SK-N-SH (cell line): Measurements from ENCODE around the gene FRMD4B.

Experiments used
- EP300 ChIP-seq, 2 experiments: IDR thresholded peaks; 2 replicates each; pipeline versions ENCODE4 v1.4.0 to v1.6.1; 2012; ENCODE audit warnings: borderline replicate concordance in 1 of 2, low read depth in 1 of 2, low read length in 1 of 2
- MEF2A ChIP-seq: IDR thresholded peaks from 2 replicates; pipeline ENCODE4 v1.4.0; 2012; ENCODE audit warnings: low read depth, borderline replicate concordance
- POLR2AphosphoS5 ChIP-seq: IDR thresholded peaks from 2 replicates; pipeline ENCODE4 v1.6.1; 2012; ENCODE audit warnings: low read depth, low read length
- YY1 ChIP-seq: IDR thresholded peaks from 2 replicates; pipeline ENCODE4 v1.4.0; 2012; ENCODE audit warnings: low read depth, mild to moderate bottlenecking
- TF ChIP-seq, protein P1 (sequence below): fragments of 200-600 bp; sonication (generic); IDR thresholded peaks from 2 replicates; pipeline ENCODE4 v1.6.1; 2017; ENCODE audit warnings: antibody characterized with exemption, mild to moderate bottlenecking, moderate library complexity
- TF ChIP-seq, protein P2 (sequence below): IDR thresholded peaks from 2 replicates; pipeline ENCODE4 v1.6.1; 2012; ENCODE audit warnings: mild to moderate bottlenecking, low read depth, low read length, moderate library complexity
- TF ChIP-seq, protein P3 (sequence below): IDR thresholded peaks from 2 replicates; pipeline ENCODE4; 2012
- TF ChIP-seq, protein P4 (sequence below): IDR thresholded peaks from 2 replicates; pipeline ENCODE4 v1.4.0; 2012; ENCODE audit warnings: low read depth, borderline replicate concordance
- TF ChIP-seq, protein P5 (sequence below): IDR thresholded peaks from 2 replicates; pipeline ENCODE4 v1.4.0; 2012; ENCODE audit warnings: low read depth

DNA sequence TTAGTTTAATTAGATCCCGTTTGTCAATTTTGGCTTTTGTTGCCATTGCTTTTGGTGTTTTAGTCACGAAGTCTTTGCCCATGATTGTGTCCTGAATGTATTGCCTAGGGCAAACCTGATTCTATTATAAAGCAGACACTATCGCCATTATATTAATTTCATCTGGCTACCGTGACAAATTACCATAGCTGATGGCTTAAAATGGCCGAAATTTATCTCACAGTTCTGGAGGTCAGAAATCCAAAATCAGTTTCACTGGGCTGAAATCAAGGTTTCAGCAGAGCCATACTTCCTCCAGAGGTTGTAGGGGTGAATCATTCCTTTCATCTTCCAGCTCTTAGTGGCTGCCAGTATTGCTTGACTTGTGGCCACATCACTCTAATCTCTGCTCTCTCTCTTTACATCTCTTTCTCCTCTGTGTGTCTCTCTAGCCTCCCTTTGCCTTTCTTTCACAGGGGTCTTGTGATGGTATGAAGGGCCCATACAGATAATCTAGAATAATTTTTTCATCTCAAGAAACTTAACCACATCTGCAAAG, 31.7 kb upstream of the FRMD4B start:
- TF ChIP-seq, protein P1, sequence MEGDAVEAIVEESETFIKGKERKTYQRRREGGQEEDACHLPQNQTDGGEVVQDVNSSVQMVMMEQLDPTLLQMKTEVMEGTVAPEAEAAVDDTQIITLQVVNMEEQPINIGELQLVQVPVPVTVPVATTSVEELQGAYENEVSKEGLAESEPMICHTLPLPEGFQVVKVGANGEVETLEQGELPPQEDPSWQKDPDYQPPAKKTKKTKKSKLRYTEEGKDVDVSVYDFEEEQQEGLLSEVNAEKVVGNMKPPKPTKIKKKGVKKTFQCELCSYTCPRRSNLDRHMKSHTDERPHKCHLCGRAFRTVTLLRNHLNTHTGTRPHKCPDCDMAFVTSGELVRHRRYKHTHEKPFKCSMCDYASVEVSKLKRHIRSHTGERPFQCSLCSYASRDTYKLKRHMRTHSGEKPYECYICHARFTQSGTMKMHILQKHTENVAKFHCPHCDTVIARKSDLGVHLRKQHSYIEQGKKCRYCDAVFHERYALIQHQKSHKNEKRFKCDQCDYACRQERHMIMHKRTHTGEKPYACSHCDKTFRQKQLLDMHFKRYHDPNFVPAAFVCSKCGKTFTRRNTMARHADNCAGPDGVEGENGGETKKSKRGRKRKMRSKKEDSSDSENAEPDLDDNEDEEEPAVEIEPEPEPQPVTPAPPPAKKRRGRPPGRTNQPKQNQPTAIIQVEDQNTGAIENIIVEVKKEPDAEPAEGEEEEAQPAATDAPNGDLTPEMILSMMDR, result no peak
- no peak for TF ChIP-seq POLR2AphosphoS5
- no peak for TF ChIP-seq EP300 (IDR thresholded peaks at IDR 0.05; ENCODE audit: borderline replicate concordance in 1 of 2, low read depth in 1 of 2, low read length in 1 of 2)
- TF ChIP-seq, protein P2, sequence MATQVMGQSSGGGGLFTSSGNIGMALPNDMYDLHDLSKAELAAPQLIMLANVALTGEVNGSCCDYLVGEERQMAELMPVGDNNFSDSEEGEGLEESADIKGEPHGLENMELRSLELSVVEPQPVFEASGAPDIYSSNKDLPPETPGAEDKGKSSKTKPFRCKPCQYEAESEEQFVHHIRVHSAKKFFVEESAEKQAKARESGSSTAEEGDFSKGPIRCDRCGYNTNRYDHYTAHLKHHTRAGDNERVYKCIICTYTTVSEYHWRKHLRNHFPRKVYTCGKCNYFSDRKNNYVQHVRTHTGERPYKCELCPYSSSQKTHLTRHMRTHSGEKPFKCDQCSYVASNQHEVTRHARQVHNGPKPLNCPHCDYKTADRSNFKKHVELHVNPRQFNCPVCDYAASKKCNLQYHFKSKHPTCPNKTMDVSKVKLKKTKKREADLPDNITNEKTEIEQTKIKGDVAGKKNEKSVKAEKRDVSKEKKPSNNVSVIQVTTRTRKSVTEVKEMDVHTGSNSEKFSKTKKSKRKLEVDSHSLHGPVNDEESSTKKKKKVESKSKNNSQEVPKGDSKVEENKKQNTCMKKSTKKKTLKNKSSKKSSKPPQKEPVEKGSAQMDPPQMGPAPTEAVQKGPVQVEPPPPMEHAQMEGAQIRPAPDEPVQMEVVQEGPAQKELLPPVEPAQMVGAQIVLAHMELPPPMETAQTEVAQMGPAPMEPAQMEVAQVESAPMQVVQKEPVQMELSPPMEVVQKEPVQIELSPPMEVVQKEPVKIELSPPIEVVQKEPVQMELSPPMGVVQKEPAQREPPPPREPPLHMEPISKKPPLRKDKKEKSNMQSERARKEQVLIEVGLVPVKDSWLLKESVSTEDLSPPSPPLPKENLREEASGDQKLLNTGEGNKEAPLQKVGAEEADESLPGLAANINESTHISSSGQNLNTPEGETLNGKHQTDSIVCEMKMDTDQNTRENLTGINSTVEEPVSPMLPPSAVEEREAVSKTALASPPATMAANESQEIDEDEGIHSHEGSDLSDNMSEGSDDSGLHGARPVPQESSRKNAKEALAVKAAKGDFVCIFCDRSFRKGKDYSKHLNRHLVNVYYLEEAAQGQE, result no peak
- TF ChIP-seq, protein P3, sequence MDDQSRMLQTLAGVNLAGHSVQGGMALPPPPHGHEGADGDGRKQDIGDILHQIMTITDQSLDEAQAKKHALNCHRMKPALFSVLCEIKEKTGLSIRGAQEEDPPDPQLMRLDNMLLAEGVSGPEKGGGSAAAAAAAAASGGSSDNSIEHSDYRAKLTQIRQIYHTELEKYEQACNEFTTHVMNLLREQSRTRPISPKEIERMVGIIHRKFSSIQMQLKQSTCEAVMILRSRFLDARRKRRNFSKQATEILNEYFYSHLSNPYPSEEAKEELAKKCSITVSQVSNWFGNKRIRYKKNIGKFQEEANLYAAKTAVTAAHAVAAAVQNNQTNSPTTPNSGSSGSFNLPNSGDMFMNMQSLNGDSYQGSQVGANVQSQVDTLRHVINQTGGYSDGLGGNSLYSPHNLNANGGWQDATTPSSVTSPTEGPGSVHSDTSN, result no peak
- no peak for TF ChIP-seq YY1
- TF ChIP-seq MEF2A, result no peak
- TF ChIP-seq, protein P4, sequence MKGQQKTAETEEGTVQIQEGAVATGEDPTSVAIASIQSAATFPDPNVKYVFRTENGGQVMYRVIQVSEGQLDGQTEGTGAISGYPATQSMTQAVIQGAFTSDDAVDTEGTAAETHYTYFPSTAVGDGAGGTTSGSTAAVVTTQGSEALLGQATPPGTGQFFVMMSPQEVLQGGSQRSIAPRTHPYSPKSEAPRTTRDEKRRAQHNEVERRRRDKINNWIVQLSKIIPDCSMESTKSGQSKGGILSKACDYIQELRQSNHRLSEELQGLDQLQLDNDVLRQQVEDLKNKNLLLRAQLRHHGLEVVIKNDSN, result no peak
- TF ChIP-seq, protein P5, sequence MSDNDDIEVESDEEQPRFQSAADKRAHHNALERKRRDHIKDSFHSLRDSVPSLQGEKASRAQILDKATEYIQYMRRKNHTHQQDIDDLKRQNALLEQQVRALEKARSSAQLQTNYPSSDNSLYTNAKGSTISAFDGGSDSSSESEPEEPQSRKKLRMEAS, result no peak
